Karpas-422 (cell line): ENCODE results near the gene WWC2. TPM values are rescaled to one million over a fixed set of nuclear protein-coding genes. Genes with fewer than 3 reads are reported as not detected.

Experiments
- DNase-seq: peaks from one replicate; pipeline ENCODE4 v3.0.0-alpha.2; 2015
- H2AFZ ChIP-seq: fragments of 200-600 bp; sonication (generic); 2 replicates; pipeline ENCODE4 v1.6.1; 2014; ENCODE audit warnings: antibody characterized with exemption, low read length, mixed read lengths
- H3K27ac ChIP-seq: fragments of 200-600 bp; sonication (generic); 2 replicates; pipeline ENCODE4 v1.5.1; 2014; ENCODE audit warnings: mild to moderate bottlenecking, low read length, moderate library complexity
- H3K27me3 ChIP-seq: fragments of 200-600 bp; sonication (generic); 2 replicates; pipeline ENCODE4 v1.6.1; 2014; ENCODE audit warnings: low read length, mixed read lengths
- H3K36me3 ChIP-seq: fragments of 200-600 bp; sonication (generic); 2 replicates; pipeline ENCODE4 v1.6.1; 2014; ENCODE audit warnings: low read length, mixed read lengths; ENCODE audit not compliant: insufficient read depth
- H3K4me1 ChIP-seq: fragments of 200-600 bp; sonication (generic); 2 replicates; pipeline ENCODE4 v1.6.1; 2014; ENCODE audit warnings: mild to moderate bottlenecking, low read length, mixed read lengths
- H3K4me2 ChIP-seq: fragments of 200-600 bp; sonication (generic); 2 replicates; pipeline ENCODE4 v1.6.1; 2014; ENCODE audit warnings: low read length, low read depth, mild to moderate bottlenecking; ENCODE audit not compliant: poor library complexity, severe bottlenecking
- H3K4me3 ChIP-seq: fragments of 200-600 bp; sonication (generic); 2 replicates; pipeline ENCODE4 v1.5.1; 2014; ENCODE audit warnings: mild to moderate bottlenecking, antibody characterized with exemption, low read length, mixed read lengths
- H3K79me2 ChIP-seq: fragments of 200-600 bp; sonication (generic); 2 replicates; pipeline ENCODE4 v1.6.1; 2014; ENCODE audit warnings: mild to moderate bottlenecking, low read length, mixed read lengths
- H3K9ac ChIP-seq: fragments of 200-600 bp; sonication (generic); 2 replicates; pipeline ENCODE4 v1.6.0; 2014; ENCODE audit warnings: low read length
- H3K9me2 ChIP-seq: fragments of 200-600 bp; sonication (generic), shearing (Covaris generic); replicated peaks from 2 replicates; pipeline ENCODE4 v1.6.0; 2014; ENCODE audit warnings: mild to moderate bottlenecking, low read length, moderate library complexity; ENCODE audit not compliant: insufficient read depth
- H3K9me3 ChIP-seq: fragments of 300-700, 200-600 bp; sonication (generic); 2 replicates; pipeline ENCODE4 v1.6.1; 2014; ENCODE audit warnings: low read length, mixed read lengths
- H4K20me1 ChIP-seq: fragments of 200-600 bp; sonication (generic); 2 replicates; pipeline ENCODE4 v1.6.1; 2014; ENCODE audit warnings: mild to moderate bottlenecking, antibody characterized with exemption, low read length, low read depth; ENCODE audit not compliant: insufficient read depth
- total RNA-seq: library from RNA; depleted of rRNA; stranded (reverse); fragments of >200 nt; shearing (Covaris generic); gene quantifications from 2 replicates; pipeline ENCODE4 v1.2.3, GENCODE V29; 2014; ENCODE audit warnings: low replicate concordance

The WWC2 gene
- total RNA-seq, 1 experiment from 2014 or later: not detected

DNA sequence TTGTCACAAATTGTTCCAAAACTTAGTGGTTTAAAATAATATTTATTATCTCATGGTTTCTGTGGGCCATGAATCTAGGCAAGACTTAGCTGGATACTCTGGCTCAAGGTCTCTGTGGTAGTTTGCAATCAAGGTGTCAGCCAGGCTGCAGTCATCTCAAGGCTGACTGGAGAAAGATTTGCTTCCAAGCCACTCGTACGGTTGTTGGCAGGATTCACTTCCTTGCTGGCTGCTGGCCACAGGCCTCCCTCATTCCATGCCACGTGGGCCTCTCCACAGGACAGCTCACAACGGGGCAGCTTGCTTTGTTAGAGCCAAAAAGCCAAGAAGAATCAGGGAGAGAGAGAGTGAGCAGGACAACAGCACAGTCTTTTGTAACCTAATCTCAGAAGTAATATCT, 101.4 kb downstream of the WWC2 start:
- Histone ChIP-seq H3K4me2 (no peak overlapping the region), H3K36me3 (no peaks in the 10 kb centered on the region)

DNA sequence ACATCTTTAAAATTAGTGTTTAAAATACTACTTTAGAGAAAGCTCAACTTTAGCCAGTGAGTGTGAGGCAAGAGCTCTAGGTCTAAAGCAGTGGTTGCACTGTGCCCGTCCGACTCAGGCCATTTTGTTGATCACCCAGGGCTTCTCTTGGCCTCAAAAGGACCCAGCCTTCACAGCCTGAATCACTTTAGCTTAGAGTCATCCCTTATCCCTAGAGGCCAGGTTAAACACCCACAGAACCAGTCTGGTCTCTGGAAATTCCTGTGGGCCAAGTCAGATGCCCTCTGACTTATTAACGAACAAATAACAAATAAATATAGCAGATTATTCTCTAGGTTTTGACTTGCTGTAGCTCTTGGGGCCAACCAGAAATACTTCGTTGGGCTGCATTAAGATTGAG, 102.3 kb downstream of the WWC2 start:
- no peak overlapping the region for H3K27ac ChIP-seq
- H3K9me3 ChIP-seq: no peaks in the 10 kb centered on the region
- no peak overlapping the region for H3K9ac ChIP-seq
- DNase-seq: no peak
- H3K36me3 ChIP-seq: no peaks in the 10 kb centered on the region
- H3K27me3 ChIP-seq: no peaks in the 10 kb centered on the region
- no peak overlapping the region for H3K4me3 ChIP-seq
- no peak overlapping the region for H3K4me2 ChIP-seq
- H2AFZ ChIP-seq: no peak overlapping the region
- no peaks in the 10 kb centered on the region for H3K4me1 ChIP-seq
- H3K9me2 ChIP-seq: no peaks in the 10 kb centered on the region
- no peaks in the 10 kb centered on the region for H3K79me2 ChIP-seq
- H4K20me1 ChIP-seq: no peaks in the 10 kb centered on the region

More for the DNA sequence above, 101.4 kb downstream of the WWC2 start:
- H3K9me3 ChIP-seq: no peaks in the 10 kb centered on the region
- H3K9ac ChIP-seq: no peak overlapping the region
- no peak overlapping the region for H3K27ac ChIP-seq
- no peaks in the 10 kb centered on the region for H3K27me3 ChIP-seq
- no peak for DNase-seq
- H3K9me2 ChIP-seq: no peaks in the 10 kb centered on the region
- H4K20me1 ChIP-seq: no peaks in the 10 kb centered on the region
- H2AFZ ChIP-seq: no peak overlapping the region
- H3K79me2 ChIP-seq: no peaks in the 10 kb centered on the region
- no peak overlapping the region for H3K4me3 ChIP-seq
- no peaks in the 10 kb centered on the region for H3K4me1 ChIP-seq

GRCh38 chr4:183202523-183202922, 103.5 kb downstream of the WWC2 start:
- no peaks in the 10 kb centered on the region for H3K36me3 ChIP-seq
- no peak overlapping the region for H2AFZ ChIP-seq
- H3K4me2 ChIP-seq: no peak overlapping the region
- no peak overlapping the region for H3K9ac ChIP-seq
- no peak overlapping the region for H3K4me3 ChIP-seq
- H3K27ac ChIP-seq: no peak overlapping the region
- no peaks in the 10 kb centered on the region for H3K4me1 ChIP-seq
- no peaks in the 10 kb centered on the region for H3K9me3 ChIP-seq
- no peaks in the 10 kb centered on the region for H3K79me2 ChIP-seq
- no peaks in the 10 kb centered on the region for H4K20me1 ChIP-seq
- H3K27me3 ChIP-seq: no peaks in the 10 kb centered on the region
- no peaks in the 10 kb centered on the region for H3K9me2 ChIP-seq
- DNase-seq: no peak

DNA sequence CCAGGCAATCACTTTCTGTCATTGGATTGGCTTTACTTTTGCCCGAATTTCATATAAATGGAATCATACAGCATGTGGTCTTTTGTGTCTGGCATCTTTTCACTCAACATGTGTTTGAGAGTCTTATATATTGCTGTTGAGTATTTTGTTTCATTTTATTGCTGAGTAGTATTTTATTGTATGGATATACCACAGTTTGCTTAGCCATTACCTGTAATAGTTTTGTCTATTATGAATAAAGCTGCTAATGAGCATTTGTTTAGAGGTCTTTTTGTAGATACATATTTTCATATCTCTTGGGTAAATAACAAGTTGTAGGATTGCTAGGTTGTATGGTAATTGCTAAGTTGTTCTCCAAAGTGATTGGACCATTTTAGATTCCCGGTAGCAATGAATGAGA, 105.7 kb downstream of the WWC2 start:
- H3K27ac ChIP-seq: no peak overlapping the region
- DNase-seq: no peak
- no peaks in the 10 kb centered on the region for H3K9me2 ChIP-seq
- H3K36me3 ChIP-seq: no peaks in the 10 kb centered on the region
- no peaks in the 10 kb centered on the region for H4K20me1 ChIP-seq
- H3K4me2 ChIP-seq: no peak overlapping the region
- H3K4me3 ChIP-seq: no peak overlapping the region
- H2AFZ ChIP-seq: no peak overlapping the region
- no peaks in the 10 kb centered on the region for H3K9me3 ChIP-seq
- H3K79me2 ChIP-seq: no peaks in the 10 kb centered on the region
- no peak overlapping the region for H3K9ac ChIP-seq
- no peaks in the 10 kb centered on the region for H3K27me3 ChIP-seq
- H3K4me1 ChIP-seq: no peaks in the 10 kb centered on the region

- Histone ChIP-seq H3K4me3 (no peak overlapping the region), H3K79me2 (no peaks in the 10 kb centered on the region), H3K27me3 (no peaks in the 10 kb centered on the region), H3K36me3 (no peaks in the 10 kb centered on the region), H2AFZ (no peak overlapping the region), H3K9ac (no peak overlapping the region), H3K4me1 (no peaks in the 10 kb centered on the region), H3K9me2 (no peaks in the 10 kb centered on the region), H3K4me2 (no peak overlapping the region), H3K9me3 (no peaks in the 10 kb centered on the region), H4K20me1 (no peaks in the 10 kb centered on the region), H3K27ac (no peak overlapping the region)
- DNase-seq: no peak
Measured at GRCh38 chr4:183205193-183205592, 106.1 kb downstream of the WWC2 start.

- Histone ChIP-seq H3K9me3 (no peaks in the 10 kb centered on the region), H3K27ac (no peak overlapping the region), H3K27me3 (no peaks in the 10 kb centered on the region), H3K9me2 (no peaks in the 10 kb centered on the region), H4K20me1 (no peaks in the 10 kb centered on the region), H3K79me2 (no peaks in the 10 kb centered on the region), H3K4me1 (no peaks in the 10 kb centered on the region), H3K4me3 (no peak overlapping the region), H3K4me2 (no peak overlapping the region), H3K9ac (no peak overlapping the region), H2AFZ (no peak overlapping the region), H3K36me3 (no peaks in the 10 kb centered on the region)
- no peak for DNase-seq
Measured at GRCh38 chr4:183205709-183206108, 106.7 kb downstream of the WWC2 start.

GRCh38 chr4:183211533-183211932, 112.5 kb downstream of the WWC2 start:
- Histone ChIP-seq H3K9me2 (no peaks in the 10 kb centered on the region), H3K9me3 (no peaks in the 10 kb centered on the region), H3K27me3 (no peaks in the 10 kb centered on the region), H4K20me1 (no peaks in the 10 kb centered on the region), H3K36me3 (no peaks in the 10 kb centered on the region), H3K9ac (no peak overlapping the region), H3K4me3 (no peak overlapping the region), H3K4me2 (no peak overlapping the region), H2AFZ (no peak overlapping the region), H3K27ac (no peak overlapping the region), H3K4me1 (no peaks in the 10 kb centered on the region), H3K79me2 (no peaks in the 10 kb centered on the region)
- DNase-seq: no peak

DNA sequence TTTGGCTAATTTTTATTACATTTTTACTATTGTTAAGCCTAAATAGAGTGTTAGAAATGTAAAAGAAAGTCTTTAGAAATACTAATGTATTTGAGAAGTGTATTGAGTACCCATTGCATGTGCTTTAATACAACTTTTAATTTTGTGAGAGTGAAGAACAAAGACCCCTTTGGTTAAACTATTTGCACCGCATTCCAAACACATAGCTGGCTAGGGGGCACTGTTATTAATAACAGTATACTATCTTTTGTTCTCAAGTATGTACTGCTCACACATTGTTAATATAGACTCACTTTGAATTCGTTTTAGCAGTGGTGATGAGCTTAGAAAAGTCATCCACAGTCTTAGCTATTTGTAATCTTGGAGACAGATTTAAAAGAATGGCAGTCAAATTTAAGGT, 114.9 kb downstream of the WWC2 start:
- Histone ChIP-seq H3K9ac (no peak overlapping the region), H3K9me2 (no peaks in the 10 kb centered on the region), H3K4me2 (no peak overlapping the region), H4K20me1 (no peaks in the 10 kb centered on the region), H2AFZ (no peak overlapping the region), H3K4me3 (no peak overlapping the region), H3K36me3 (no peaks in the 10 kb centered on the region), H3K79me2 (no peaks in the 10 kb centered on the region), H3K27ac (no peak overlapping the region), H3K27me3 (no peaks in the 10 kb centered on the region), H3K9me3 (no peaks in the 10 kb centered on the region), H3K4me1 (no peaks in the 10 kb centered on the region)
- DNase-seq: no peak

DNA sequence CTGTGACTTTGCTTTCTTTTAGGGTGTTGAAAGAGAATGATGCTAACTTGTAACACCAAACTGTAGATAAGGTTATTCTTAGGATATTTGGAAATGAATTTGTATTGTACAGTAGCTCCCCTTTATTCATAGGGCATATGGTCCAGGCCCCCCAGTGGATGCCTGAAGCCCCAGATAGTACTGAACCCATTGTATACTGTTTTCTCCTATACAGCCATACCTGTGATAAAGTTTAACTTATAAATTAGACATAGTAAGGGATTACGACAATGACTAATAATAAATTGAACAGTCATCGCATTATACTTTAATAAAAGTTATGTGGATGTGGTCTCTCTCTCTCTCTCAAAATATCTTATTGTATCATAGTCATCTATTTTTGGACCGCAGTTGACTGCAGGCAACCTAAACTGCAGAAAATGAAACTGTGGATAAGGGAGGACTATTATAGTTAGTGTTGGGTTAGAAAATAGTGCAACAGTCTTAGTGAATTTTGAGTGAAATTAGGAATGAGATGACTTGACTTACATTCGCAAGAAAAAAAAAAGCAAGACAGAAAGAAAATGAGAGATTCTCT, 115.9 kb downstream of the WWC2 start:
- Histone ChIP-seq H3K79me2 (no peaks in the 10 kb centered on the region), H3K9me2 (no peaks in the 10 kb centered on the region), H3K9me3 (no peaks in the 10 kb centered on the region), H3K4me2 (no peak overlapping the region), H3K9ac (no peak overlapping the region), H3K27ac (no peak overlapping the region), H3K27me3 (no peaks in the 10 kb centered on the region), H2AFZ (no peak overlapping the region), H3K4me3 (no peak overlapping the region), H3K4me1 (no peaks in the 10 kb centered on the region), H3K36me3 (no peaks in the 10 kb centered on the region), H4K20me1 (no peaks in the 10 kb centered on the region)
- DNase-seq: no peak
